Neutrophil (primary cell): ENCODE data around the gene ASCL5.

Experiments used
- H3K27ac ChIP-seq: fragments of 200-600 bp; sonication (generic); 2 replicates; pipeline ENCODE4 v1.5.1; 2016; ENCODE audit warnings: mild to moderate bottlenecking, moderate library complexity
- H3K27me3 ChIP-seq: fragments of 200-600 bp; sonication (generic); 2 replicates; pipeline ENCODE4 v1.6.0; 2016; ENCODE audit warnings: mild to moderate bottlenecking
- H3K36me3 ChIP-seq: fragments of 200-600 bp; sonication (generic); 2 replicates; pipeline ENCODE4 v1.5.1; 2017
- H3K4me1 ChIP-seq, 2 experiments: fragments of 200-600 bp in 1 of 2; sonication (generic) in 1 of 2; 1 replicate in 1 of 2; 2 replicates in 1 of 2; pipeline versions ENCODE4 v1.5.1 to v1.6.1; 2013 to 2016; ENCODE audit warnings: low read depth in 1 of 2, low read length in 1 of 2, mild to moderate bottlenecking in 1 of 2, moderate library complexity in 1 of 2; ENCODE audit not compliant: control insufficient read depth in 1 of 2, insufficient read depth in 1 of 2
- H3K4me3 ChIP-seq, 2 experiments: fragments of 200-600 bp in 1 of 2; sonication (generic) in 1 of 2; 1 replicate in 1 of 2; 2 replicates in 1 of 2; pipeline ENCODE4 v1.5.1; 2013 to 2016; ENCODE audit warnings: low read depth in 1 of 2, low read length in 1 of 2, mild to moderate bottlenecking in 1 of 2, moderate library complexity in 1 of 2
- H3K9me3 ChIP-seq: fragments of 200-600 bp; sonication (generic); 2 replicates; pipeline ENCODE4 v1.5.1; 2016
- CTCF ChIP-seq: fragments of 200-600 bp; sonication (generic); IDR thresholded peaks from 2 replicates; pipeline ENCODE4 v1.5.1; 2016; ENCODE audit warnings: antibody characterized with exemption

The ASCL5 gene

GRCh38 chr1:201065686-201066085 is 61.3 kb downstream of the ASCL5 start:
- Histone ChIP-seq H3K27me3 (no peaks in the 10 kb centered on the region), H3K9me3 (no peaks in the 10 kb centered on the region), H3K4me1 (no peaks in the 10 kb centered on the region), H3K36me3 (no peaks in the 10 kb centered on the region), H3K27ac (no peak overlapping the region), H3K4me3 (no peak overlapping the region)
- TF ChIP-seq CTCF: no peak

- Histone ChIP-seq H3K9me3 (no peaks in the 10 kb centered on the region), H3K36me3 (no peaks in the 10 kb centered on the region), H3K27me3 (no peaks in the 10 kb centered on the region), H3K4me3 (no peak overlapping the region), H3K4me1 (no peaks in the 10 kb centered on the region), H3K27ac (no peak overlapping the region)
- TF ChIP-seq CTCF: no peak
Measured at GRCh38 chr1:201064806-201065205, 62.2 kb downstream of the ASCL5 start.
